Gastrocnemius medialis (tissue), 4 donors: Measurements from ENCODE around the gene SEMA4A.

Source experiments
- CTCF ChIP-seq, 5 experiments: fragments of 450-650 bp in 3 of 5; fragments of 200-600 bp in 2 of 5; sonication (generic) in 2 of 5; IDR thresholded peaks in 4 of 5; conservative IDR thresholded peaks in 1 of 5; 1 replicate in 4 of 5; 2 replicates in 1 of 5; pipeline ENCODE4 v1.5.1; 2016 to 2019; ENCODE audit warnings: antibody characterized with exemption in 5 of 5, mild to moderate bottlenecking in 3 of 5, moderate library complexity in 3 of 5
- POLR2A ChIP-seq, 2 donors: fragments of 450-650 bp; IDR thresholded peaks; one replicate each; pipeline ENCODE4 v1.6.1; 2017; ENCODE audit warnings: antibody characterized with exemption in 2 of 2, mild to moderate bottlenecking in 2 of 2, moderate library complexity in 2 of 2

- no peak for TF ChIP-seq POLR2A (IDR thresholded peaks at IDR 0.05)
- no peak for TF ChIP-seq CTCF (IDR thresholded peaks at IDR 0.05 in 4 of 5, conservative IDR thresholded peaks at IDR 0.05 in 1 of 5)
Measured at GRCh38 chr1:156148216-156148615, 5.2 kb upstream of the SEMA4A start.
